Neural cell (in vitro differentiated cells): ENCODE measurements around the gene PTPRT. TPM values are rescaled to one million over a fixed set of nuclear protein-coding genes. Genes with fewer than 3 reads are reported as not detected.
A peak's percentile ranks its signal among the peaks of the same experiment; 100 is the strongest.

Experiments used
- H2AFZ ChIP-seq: fragments of 200-600, 300-800 bp; sonication (generic), shearing (Covaris generic); 2 replicates; pipeline ENCODE4 v1.6.0; 2014; ENCODE audit warnings: low read depth, mild to moderate bottlenecking, antibody characterized with exemption, low read length, moderate library complexity
- H3F3A ChIP-seq: fragments of 200-600 bp; shearing (Covaris generic); 2 replicates; pipeline ENCODE4 v1.6.1; 2016; ENCODE audit warnings: mild to moderate bottlenecking, moderate library complexity, mixed read lengths, antibody characterized with exemption, low read length; ENCODE audit not compliant: insufficient read depth, poor library complexity, severe bottlenecking
- H3K27ac ChIP-seq: fragments of 200-600, 300-800 bp; sonication (generic), shearing (Covaris generic); 2 replicates; pipeline ENCODE4 v1.5.1; 2014; ENCODE audit warnings: mild to moderate bottlenecking, low read length, moderate library complexity
- H3K27me3 ChIP-seq: fragments of 300-800, 200-600 bp; sonication (generic), shearing (Covaris generic); 2 replicates; pipeline ENCODE4 v1.6.0; 2014; ENCODE audit warnings: mild to moderate bottlenecking, low read depth, low read length, moderate library complexity; ENCODE audit not compliant: insufficient read depth
- H3K36me3 ChIP-seq: fragments of 300-800, 200-600 bp; sonication (generic), shearing (Covaris generic); 2 replicates; pipeline ENCODE4 v1.5.1; 2014; ENCODE audit warnings: mild to moderate bottlenecking, antibody characterized with exemption, low read length, moderate library complexity; ENCODE audit not compliant: insufficient read depth
- H3K4me2 ChIP-seq: fragments of 300-800, 200-600 bp; sonication (generic), shearing (Covaris generic); 2 replicates; pipeline ENCODE4 v1.6.0; 2014; ENCODE audit warnings: mild to moderate bottlenecking, low read length
- H3K4me3 ChIP-seq: fragments of 300-800, 200-600 bp; sonication (generic), shearing (Covaris generic); 2 replicates; pipeline ENCODE4 v1.5.1; 2014; ENCODE audit warnings: mild to moderate bottlenecking, low read length, moderate library complexity
- H3K79me2 ChIP-seq: fragments of 200-600 bp; shearing (Covaris generic); replicated peaks from 2 replicates; pipeline ENCODE4 v1.6.0; 2014; ENCODE audit warnings: mild to moderate bottlenecking, low read length, moderate library complexity; ENCODE audit not compliant: insufficient read depth
- H3K9ac ChIP-seq: fragments of 300-800, 200-600 bp; sonication (generic), shearing (Covaris generic); 2 replicates; pipeline ENCODE4 v1.6.1; 2016; ENCODE audit warnings: mild to moderate bottlenecking, low read length, mixed read lengths
- H3K9me2 ChIP-seq: fragments of 200-600 bp; shearing (Covaris generic); 2 replicates; pipeline ENCODE4 v1.6.1; 2016; ENCODE audit warnings: mild to moderate bottlenecking, low read length, mixed read lengths; ENCODE audit not compliant: insufficient read depth
- H3K9me3 ChIP-seq: fragments of 200-600, 300-800 bp; sonication (generic), shearing (Covaris generic); 2 replicates; pipeline ENCODE4 v1.6.1; 2016; ENCODE audit warnings: mild to moderate bottlenecking, mixed run types, low read length, moderate library complexity, mixed read lengths
- H4K20me1 ChIP-seq: fragments of 200-600 bp; shearing (Covaris generic); 2 replicates; pipeline ENCODE4 v1.6.1; 2016; ENCODE audit warnings: mild to moderate bottlenecking, mixed run types; ENCODE audit not compliant: insufficient read depth
- CTCF ChIP-seq: fragments of 450-650 bp; IDR thresholded peaks from 2 replicates; pipeline ENCODE4 v1.5.1; 2014; ENCODE audit warnings: antibody characterized with exemption, mild to moderate bottlenecking, moderate library complexity; ENCODE audit not compliant: poor library complexity, severe bottlenecking
- EP300 ChIP-seq: fragments of 450-650 bp; conservative IDR thresholded peaks from 2 replicates; pipeline ENCODE4 v1.6.1; 2014; ENCODE audit warnings: antibody characterized with exemption, mild to moderate bottlenecking, moderate library complexity; ENCODE audit not compliant: poor library complexity, severe bottlenecking
- EZH2 ChIP-seq: fragments of 200-600, 300-800 bp; shearing (Covaris generic), sonication (generic); IDR thresholded peaks from 2 replicates; pipeline ENCODE4 v1.6.1; 2014; ENCODE audit warnings: antibody characterized with exemption, low read length, borderline replicate concordance, mild to moderate bottlenecking; ENCODE audit not compliant: insufficient read depth, poor library complexity, severe bottlenecking
- MXI1 ChIP-seq: fragments of 450-650 bp; conservative IDR thresholded peaks from 2 replicates; pipeline ENCODE4 v1.6.1; 2014; ENCODE audit warnings: antibody characterized with exemption, mild to moderate bottlenecking; ENCODE audit not compliant: poor library complexity, severe bottlenecking
- POLR2AphosphoS5 ChIP-seq: IDR thresholded peaks from 2 replicates; pipeline ENCODE4 v1.6.1; 2012
- RAD21 ChIP-seq: fragments of 450-650 bp; conservative IDR thresholded peaks from 2 replicates; pipeline ENCODE4 v1.6.1; 2014; ENCODE audit warnings: antibody characterized with exemption, mild to moderate bottlenecking, moderate library complexity
- REST ChIP-seq: IDR thresholded peaks from 2 replicates; pipeline ENCODE4 v1.6.1; 2012; ENCODE audit warnings: borderline replicate concordance
- SMC3 ChIP-seq: fragments of 450-650 bp; conservative IDR thresholded peaks from 2 replicates; pipeline ENCODE4 v1.6.1; 2014; ENCODE audit warnings: antibody characterized with exemption, mild to moderate bottlenecking, moderate library complexity; ENCODE audit not compliant: poor library complexity
- TAF1 ChIP-seq: IDR thresholded peaks from 2 replicates; pipeline ENCODE4 v1.6.1; 2012; ENCODE audit warnings: low read depth
- polyA plus RNA-seq: library from polyadenylated mRNA; depleted of rRNA; stranded (reverse); fragments of >200 nt; gene quantifications from 2 replicates; pipeline ENCODE4 v1.2.3, GENCODE V29; 2014

Gene PTPRT
- polyA plus RNA-seq, 1 donor from 2014 or later = 9.2 TPM

- peak overlapping the region; percentile 47 for H3K4me3 ChIP-seq
- H3K27me3 ChIP-seq = no peaks in the 10 kb centered on the region
- H3K4me2 ChIP-seq = no peak overlapping the region
- no peaks in the 10 kb centered on the region for H3K9me3 ChIP-seq
- TF ChIP-seq SMC3 (no peak), EZH2 (no peak), MXI1 (no peak), POLR2AphosphoS5 (no peak), CTCF (no peak)
- no peaks in the 10 kb centered on the region for H4K20me1 ChIP-seq
- H3K27ac ChIP-seq = peak overlapping the region; percentile 78
- H3K79me2 ChIP-seq = no peaks in the 10 kb centered on the region
- no peaks in the 10 kb centered on the region for H3F3A ChIP-seq
- H3K9me2 ChIP-seq = no peaks in the 10 kb centered on the region
- H3K36me3 ChIP-seq = no peaks in the 10 kb centered on the region
- peak overlapping the region; percentile 33 for H3K9ac ChIP-seq
- no peak overlapping the region for H2AFZ ChIP-seq
These were observed 810.3 kb downstream of the PTPRT start for GRCh38 chr20:42379385-42379784.

GRCh38 chr20:42378826-42379225 is 810.9 kb downstream of the PTPRT start:
- no peak for TF ChIP-seq RAD21
- peak; percentile 62 for TF ChIP-seq EP300
- peak; percentile 48 for TF ChIP-seq POLR2AphosphoS5
- TF ChIP-seq TAF1 = no peak
- TF ChIP-seq REST = peak; percentile 98
- TF ChIP-seq CTCF = no peak
- TF ChIP-seq EZH2 = no peak
- no peaks in the 10 kb centered on the region for H3K9me2 ChIP-seq
- H3F3A ChIP-seq = no peaks in the 10 kb centered on the region
- peak overlapping the region; percentile 33 for H3K9ac ChIP-seq
- no peaks in the 10 kb centered on the region for H3K9me3 ChIP-seq
- no peak overlapping the region for H3K4me2 ChIP-seq
- no peaks in the 10 kb centered on the region for H3K36me3 ChIP-seq
- no peaks in the 10 kb centered on the region for H3K27me3 ChIP-seq
- no peaks in the 10 kb centered on the region for H3K79me2 ChIP-seq
- H2AFZ ChIP-seq = no peak overlapping the region
- H4K20me1 ChIP-seq = no peaks in the 10 kb centered on the region
- peak overlapping the region; percentile 78 for H3K27ac ChIP-seq
- peak overlapping the region; percentile 47 for H3K4me3 ChIP-seq
